Mucosa of gallbladder (tissue), 1 donor: ENCODE measurements around the gene TOR1AIP2. TPM values are rescaled to one million over a fixed set of nuclear protein-coding genes. Genes with fewer than 3 reads are reported as not detected.
"Not testable (repeated sequence)": the region's sequence is repeated elsewhere in the genome, so short reads cannot be mapped to it uniquely, and the experiment has no call there.

Experiments used
- DNase-seq: peaks from one replicate; pipeline ENCODE4 v3.0.0-alpha.2; 2020; ENCODE audit warnings: low spot score
- total RNA-seq: library from RNA; stranded (reverse); gene quantifications from one replicate; pipeline ENCODE4 v1.2.1, GENCODE V29; 2021
- donor health status: DM: no; HTN: no; CAD: no.

The TOR1AIP2 gene
- total RNA-seq, 1 donor from 2014 or later: 99.8 TPM

GRCh38 chr1:179807691-179808485, 69.7 kb downstream of the TOR1AIP2 start:
- no peak for DNase-seq

GRCh38 chr1:179807291-179807690, 70.3 kb downstream of the TOR1AIP2 start:
- DNase-seq: no peak

DNA sequence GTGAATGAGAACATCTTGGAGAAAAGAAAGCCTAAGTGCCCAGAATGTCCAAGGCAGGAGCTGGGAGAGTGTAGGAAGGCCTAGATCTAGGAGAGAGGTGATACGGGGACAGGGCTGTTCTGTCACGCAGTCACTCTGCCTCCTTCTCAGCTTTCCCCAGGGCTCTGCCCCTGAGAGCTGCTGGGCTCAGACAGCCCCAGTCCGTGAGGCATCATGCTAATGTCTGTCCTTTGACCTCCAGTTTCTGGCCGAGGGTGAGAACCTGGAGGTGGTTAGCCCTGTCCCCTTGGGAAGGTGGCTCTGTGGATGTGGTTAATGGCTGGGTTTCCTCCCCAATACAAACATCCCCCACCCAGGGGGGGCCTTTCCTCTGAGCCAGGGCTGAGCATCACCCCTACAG, 71.3 kb downstream of the TOR1AIP2 start:
- no peak for DNase-seq

DNA sequence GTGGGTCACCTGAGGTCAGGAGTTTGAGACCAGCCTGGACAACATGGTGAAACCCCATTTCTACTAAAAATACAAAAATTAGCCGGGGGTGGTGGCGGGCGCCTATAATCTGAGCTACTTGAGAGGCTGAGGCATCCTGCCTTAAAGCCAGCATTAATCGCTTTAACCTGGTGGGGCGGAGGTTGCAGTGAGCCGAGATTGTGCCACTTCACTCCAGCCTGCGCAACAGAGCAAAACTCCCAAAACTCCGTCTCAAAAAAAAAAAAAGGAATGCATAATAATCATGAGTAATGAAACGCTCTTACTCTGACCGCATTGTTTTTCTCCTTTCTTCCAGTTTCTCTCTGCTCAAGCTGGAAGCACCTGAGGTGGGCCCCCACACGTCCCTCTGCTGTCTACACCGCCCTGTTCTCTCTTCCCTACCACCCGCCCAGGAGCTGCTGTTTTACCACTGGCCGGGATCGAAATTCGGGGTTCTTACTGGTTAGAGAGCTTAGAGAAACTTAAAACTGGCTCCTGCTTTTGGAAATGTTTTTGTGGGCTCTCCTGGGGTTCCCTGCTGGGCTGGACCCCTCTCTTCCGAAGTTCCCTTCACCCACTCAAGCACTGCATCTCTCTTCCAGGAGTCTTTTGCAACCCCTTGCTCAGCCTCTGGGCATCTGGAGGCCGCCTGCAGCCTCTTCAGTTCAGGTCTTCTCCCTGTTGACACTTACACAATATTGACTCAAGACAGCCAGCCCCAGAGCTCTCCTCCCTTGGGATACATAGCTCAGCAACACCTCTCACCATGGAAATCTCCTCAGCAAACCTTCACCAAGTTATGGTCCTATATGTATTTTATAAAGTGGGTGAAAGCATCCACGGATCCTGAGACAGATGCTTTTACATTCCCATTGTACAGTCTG, 72.1 kb downstream of the TOR1AIP2 start:
- no peak for DNase-seq

GRCh38 chr1:179804417-179804816, 73.2 kb downstream of the TOR1AIP2 start:
- not testable (repeated sequence) for DNase-seq

DNA sequence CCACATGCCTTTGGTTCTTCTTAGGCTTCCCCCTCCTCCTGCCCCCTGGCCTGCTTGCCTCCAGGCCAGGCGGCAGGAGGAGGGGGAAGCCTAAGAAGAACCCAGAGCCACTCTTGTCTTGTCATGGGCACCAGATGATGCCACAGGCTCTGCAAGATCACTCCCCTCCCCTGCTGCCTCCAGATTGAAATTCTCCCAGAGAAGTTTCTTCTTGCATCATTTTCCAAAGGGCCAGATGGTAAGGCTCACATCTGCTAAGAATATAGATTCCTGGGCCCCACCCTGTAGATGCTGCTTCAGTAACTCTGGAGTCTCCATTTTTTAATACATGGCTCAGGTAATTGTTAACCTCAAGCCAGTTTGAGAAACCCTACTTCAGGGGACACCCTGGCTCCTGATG, 73.7 kb downstream of the TOR1AIP2 start:
- no peak for DNase-seq

DNA sequence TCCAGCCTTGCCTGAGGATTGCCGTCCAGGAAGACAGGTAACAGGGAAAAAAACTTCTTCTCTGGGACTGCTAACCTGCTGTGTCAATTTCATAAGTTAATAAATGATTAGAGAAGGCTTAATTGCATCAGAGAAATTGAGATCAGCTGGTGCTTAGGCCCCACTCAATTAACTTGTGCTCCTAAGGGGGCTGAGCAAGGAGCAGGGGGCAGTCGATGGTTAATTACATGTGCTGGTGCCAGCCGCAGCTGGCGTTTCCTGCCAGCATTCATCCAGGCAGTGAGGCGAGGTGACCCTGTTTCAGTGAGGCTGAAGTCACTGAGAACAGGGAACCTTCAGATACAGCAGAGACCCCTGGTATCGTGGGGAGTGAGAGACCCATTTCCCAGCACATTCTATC, 74.5 kb downstream of the TOR1AIP2 start:
- no peak for DNase-seq

GRCh38 chr1:179800481-179800880, 77.1 kb downstream of the TOR1AIP2 start:
- DNase-seq: no peak

DNA sequence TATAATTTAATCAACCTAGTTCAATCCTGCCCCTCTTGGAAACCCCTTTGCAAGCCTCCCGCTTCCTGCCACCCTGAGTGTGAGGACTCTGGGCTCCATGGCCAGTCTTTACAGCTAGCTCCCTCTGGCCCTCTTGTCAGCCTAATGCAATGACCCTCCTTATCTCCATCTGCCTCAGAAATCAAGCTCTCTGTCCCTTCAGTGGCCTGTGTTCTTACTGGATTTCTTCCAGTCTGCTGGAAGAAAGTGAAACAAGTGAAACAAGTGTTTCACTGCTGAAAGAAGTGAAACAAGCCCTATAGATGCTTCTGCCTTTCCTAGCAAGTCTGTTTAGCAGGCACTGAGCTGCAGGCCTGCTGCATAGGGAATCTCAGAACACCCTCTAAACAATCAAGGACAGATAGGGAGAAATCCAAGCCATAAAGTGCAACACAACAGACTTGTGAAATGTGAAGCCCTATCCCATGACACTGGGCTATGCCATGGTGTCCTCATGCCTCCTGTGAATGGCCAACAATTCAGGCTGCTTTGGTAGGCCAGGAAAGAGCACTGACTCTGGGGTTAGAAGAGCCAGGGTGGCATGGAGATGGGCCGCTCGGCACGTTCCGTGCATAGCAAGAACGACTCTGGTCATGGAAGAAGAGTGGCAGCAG, 78.6 kb downstream of the TOR1AIP2 start:
- DNase-seq: no peak

GRCh38 chr1:179798213-179798863, 79.3 kb downstream of the TOR1AIP2 start:
- no peak for DNase-seq

GRCh38 chr1:179794669-179795068, 82.9 kb downstream of the TOR1AIP2 start:
- DNase-seq: no peak

- no peak for DNase-seq
Measured at GRCh38 chr1:179794146-179794545, 83.5 kb downstream of the TOR1AIP2 start.

- no peak for DNase-seq
Measured at GRCh38 chr1:179793281-179793680, 84.3 kb downstream of the TOR1AIP2 start.

Other genes with a start within 250 kb of the TOR1AIP2 start
- 5.1 TPM for gene FAM163A, start 134.5 kb downstream of the TOR1AIP2 start, total RNA-seq
- 56.3 TPM for gene TOR1AIP1, start 4.5 kb upstream of the TOR1AIP2 start, total RNA-seq
- gene CEP350, start 77.0 kb upstream of the TOR1AIP2 start, total RNA-seq: 48.4 TPM